Motor neuron (in vitro differentiated cells): ENCODE measurements around the gene CNN2. TPM values are rescaled to one million over a fixed set of nuclear protein-coding genes. Genes with fewer than 3 reads are reported as not detected.

Experiments
- ATAC-seq, 8 experiments: fragments of 200-7000 bp; cut with Tn5 transposase; replicated peaks in 6 of 8; 2 replicates each; pipeline ENCODE4 v1.8.0; 2021; ENCODE audit warnings: mild to moderate bottlenecking in 8 of 8, moderate library complexity in 8 of 8
- H3K27ac ChIP-seq, 2 donors: fragments of 250-450 bp; sonication (Bioruptor Pico); 2 replicates each; pipeline ENCODE4 v1.9.0; 2021; ENCODE audit warnings: antibody characterized with exemption in 2 of 2, mild to moderate bottlenecking in 2 of 2, moderate library complexity in 1 of 2
- H3K4me1 ChIP-seq, 2 donors: fragments of 250-450 bp; sonication (Bioruptor Pico); replicated peaks in 1 of 2; 2 replicates each; pipeline ENCODE4 v1.6.1; 2021; ENCODE audit warnings: antibody characterized with exemption in 2 of 2, mild to moderate bottlenecking in 2 of 2, moderate library complexity in 1 of 2
- H3K4me3 ChIP-seq, 5 donors: fragments of 250-450 bp; sonication (Bioruptor Pico); 2 replicates each; pipeline ENCODE4 v1.9.0; 2021; ENCODE audit warnings: antibody characterized with exemption in 5 of 5, mild to moderate bottlenecking in 5 of 5, moderate library complexity in 4 of 5
- WGBS, 10 experiments: fragments of 450-650 bp; shearing (Covaris generic); methylation state at CpG; one replicate each; pipeline ENCODE4 v1.0.0; 2022; 5-methylcytosine and 5-hydroxymethylcytosine counted together
- in situ Hi-C, 9 experiments: fragments of 400-800 bp; cut with MboI; loops; one replicate each; pipeline ENCODE4 v1.15.0; 2021; ENCODE audit warnings: low sequenced_read_pairs in 9 of 9, low pct_unique_long_range_greater_than_20kb in 2 of 9; ENCODE audit not compliant: unreplicated experiment in 9 of 9
- total RNA-seq, 8 experiments: library from RNA; unstranded; fragments of 300-600 nt; gene quantifications; 2 replicates each; pipeline versions ENCODE4 v1.2.3 to v1.2.4, GENCODE V29; 2022

The CNN2 gene
- total RNA-seq, 8 experiments from 2014 or later: 24.9 to 141 (median 63.0) TPM

DNA sequence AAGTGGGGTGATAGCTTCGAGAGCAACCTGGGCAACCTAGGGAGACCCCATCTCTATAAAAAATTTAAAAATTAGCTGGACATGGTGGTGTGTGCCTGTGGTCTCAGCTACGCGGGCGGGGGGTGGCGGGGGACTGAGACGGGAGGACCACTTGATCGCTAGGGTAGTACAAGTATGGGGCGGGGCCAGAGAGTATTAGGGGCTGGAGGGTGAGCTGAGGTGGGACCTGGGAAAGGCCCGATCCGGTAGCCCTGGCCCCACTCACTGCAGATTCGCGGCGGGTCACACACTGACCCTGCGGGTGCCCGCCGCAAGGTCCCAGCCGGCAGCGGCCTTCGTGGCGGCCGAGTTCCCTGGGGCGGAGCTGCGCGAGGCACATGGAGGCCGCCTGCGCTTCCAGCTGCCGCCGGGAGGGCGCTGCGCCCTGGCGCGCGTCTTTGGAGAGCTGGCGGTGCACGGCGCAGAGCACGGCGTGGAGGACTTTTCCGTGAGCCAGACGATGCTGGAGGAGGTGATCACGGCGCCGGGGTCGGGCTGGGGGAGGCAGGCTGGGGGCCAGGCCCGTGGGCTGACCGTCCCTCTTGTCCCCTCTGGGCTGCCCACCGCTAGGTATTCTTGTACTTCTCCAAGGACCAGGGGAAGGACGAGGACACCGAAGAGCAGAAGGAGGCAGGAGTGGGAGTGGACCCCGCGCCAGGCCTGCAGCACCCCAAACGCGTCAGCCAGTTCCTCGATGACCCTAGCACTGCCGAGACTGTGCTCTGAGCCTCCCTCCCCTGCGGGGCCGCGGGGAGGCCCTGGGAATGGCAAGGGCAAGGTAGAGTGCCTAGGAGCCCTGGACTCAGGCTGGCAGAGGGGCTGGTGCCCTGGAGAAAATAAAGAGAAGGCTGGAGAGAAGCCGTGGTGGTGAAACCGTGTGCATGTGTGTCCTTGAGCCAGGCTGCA is 38.5 kb downstream of the CNN2 start:
- Histone ChIP-seq H3K4me3 (no peak overlapping the region), H3K27ac (no peak overlapping the region), H3K4me1 (peaks cover 12 to 19% of the 10 kb centered on the region in 2 donors)
- peak; percentile 59 to 89 (median 77) for ATAC-seq
- 0 to 64% (median 40%) methylated on average over 1 to 12 of the region's 60 CpGs; no CpG with 5 or more reads in 4 of the 10 experiments for WGBS, 10 experiments
- in situ Hi-C loops: no loop called here

DNA sequence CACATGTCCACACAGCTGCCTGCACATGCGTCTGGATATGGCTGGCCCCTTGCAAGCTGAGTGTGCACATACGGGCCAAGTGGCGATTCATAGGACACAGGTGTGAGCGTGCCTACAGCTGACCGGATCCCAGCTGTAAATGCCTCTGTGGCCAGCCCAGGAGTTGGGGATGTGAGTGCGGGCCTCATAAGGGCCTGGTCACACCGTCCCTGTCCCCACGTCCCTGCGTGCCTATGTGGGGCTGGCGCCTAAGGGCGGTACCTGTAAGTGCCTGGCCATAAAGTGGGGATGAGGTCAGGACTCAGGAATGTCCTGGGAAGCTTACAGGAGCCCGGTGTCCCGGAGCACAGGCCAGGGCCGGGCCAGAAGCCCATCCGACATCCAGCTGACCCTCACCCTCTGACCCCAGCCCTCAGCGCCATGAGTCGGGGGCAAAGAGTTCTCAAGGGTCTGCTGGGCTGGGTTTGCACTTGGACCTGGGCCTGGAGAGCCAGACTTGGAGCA is 39.2 kb downstream of the CNN2 start:
- 18 to 60% methylated on average over 1 to 2 of the region's 17 CpGs; no CpG with 5 or more reads in 8 of the 10 experiments for WGBS, 10 experiments
- peaks cover 12 to 19% of the 10 kb centered on the region in 2 donors for H3K4me1 ChIP-seq
- ATAC-seq: no peak
- in situ Hi-C loops: no loop called here
- H3K27ac ChIP-seq: no peak overlapping the region
- no peak overlapping the region for H3K4me3 ChIP-seq

- H3K4me3 ChIP-seq: no peak overlapping the region
These were observed 39.9 kb downstream of the CNN2 start for GRCh38 chr19:1066251-1066747.

GRCh38 chr19:1066748-1067340 is 40.4 kb downstream of the CNN2 start, which contains the start of gene ARHGAP45:
TSS of gene ARHGAP45 (plus strand) at chr19:1067167. CDS start at chr19:1067406, 239 bp downstream.
- peak in 7 of 8 experiments; percentile 5 to 40 (median 30) for ATAC-seq
- Histone ChIP-seq H3K4me1 (peaks cover 12 to 19% of the 10 kb centered on the region in 2 donors), H3K27ac (no peak within 1 kb of the TSS), H3K4me3 (peak within 1 kb of the TSS in 4 of 5 donors; percentile 7 to 27 (median 16))
- in situ Hi-C loops: no loop called here
- WGBS, 10 experiments: 60% methylated on average over 2 of the region's 61 CpGs; no CpG with 5 or more reads in 9 of the 10 experiments

More at GRCh38 chr19:1066251-1066747, 39.9 kb downstream of the CNN2 start:
- in situ Hi-C loops: no loop called here
- Histone ChIP-seq H3K4me1 (peaks cover 12 to 19% of the 10 kb centered on the region in 2 donors), H3K27ac (no peak overlapping the region)
- no peak for ATAC-seq
- 74 to 100% (median 90%) methylated on average over 1 to 3 of the region's 17 CpGs; no CpG with 5 or more reads in 6 of the 10 experiments for WGBS, 10 experiments

DNA sequence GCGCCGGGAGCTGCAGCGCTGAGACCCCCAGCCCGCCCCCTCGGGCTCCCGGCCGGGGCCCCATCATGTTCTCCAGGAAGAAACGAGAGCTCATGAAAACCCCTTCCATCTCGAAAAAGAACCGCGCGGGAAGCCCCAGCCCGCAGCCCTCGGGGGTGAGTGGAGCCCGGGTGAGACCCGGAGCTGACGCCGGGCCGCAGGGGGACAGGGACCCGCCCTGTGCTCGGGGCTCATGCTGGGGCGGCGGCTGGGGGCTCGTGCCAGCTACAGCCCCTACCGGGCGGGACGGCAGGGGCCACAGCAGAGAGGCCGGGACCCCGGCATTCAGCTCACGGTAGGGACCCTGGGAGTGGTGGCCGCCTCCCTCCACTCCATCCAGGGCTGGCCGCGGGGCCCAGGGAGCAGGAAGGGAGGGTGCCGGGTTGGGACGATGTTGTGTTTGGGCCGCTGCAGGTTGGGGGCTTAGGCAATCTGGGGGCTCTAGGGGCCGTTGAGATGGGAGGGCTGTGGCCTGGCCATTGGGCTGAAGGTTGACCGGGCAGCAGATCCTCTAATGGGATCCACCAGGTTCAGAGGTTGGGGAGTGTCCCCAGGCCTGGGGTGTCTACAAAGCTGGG is 41.0 kb downstream of the CNN2 start:
- Histone ChIP-seq H3K4me3 (peak overlapping the region in 4 of 5 donors; percentile 7 to 27 (median 16)), H3K4me1 (peaks cover 12 to 19% of the 10 kb centered on the region in 2 donors), H3K27ac (no peak overlapping the region)
- WGBS, 10 experiments: 0% methylated on average over 1 of the region's 38 CpGs; no CpG with 5 or more reads in 9 of the 10 experiments
- in situ Hi-C loops: no loop called here
- peak in 6 of 8 experiments; percentile 2 to 16 (median 9) for ATAC-seq

DNA sequence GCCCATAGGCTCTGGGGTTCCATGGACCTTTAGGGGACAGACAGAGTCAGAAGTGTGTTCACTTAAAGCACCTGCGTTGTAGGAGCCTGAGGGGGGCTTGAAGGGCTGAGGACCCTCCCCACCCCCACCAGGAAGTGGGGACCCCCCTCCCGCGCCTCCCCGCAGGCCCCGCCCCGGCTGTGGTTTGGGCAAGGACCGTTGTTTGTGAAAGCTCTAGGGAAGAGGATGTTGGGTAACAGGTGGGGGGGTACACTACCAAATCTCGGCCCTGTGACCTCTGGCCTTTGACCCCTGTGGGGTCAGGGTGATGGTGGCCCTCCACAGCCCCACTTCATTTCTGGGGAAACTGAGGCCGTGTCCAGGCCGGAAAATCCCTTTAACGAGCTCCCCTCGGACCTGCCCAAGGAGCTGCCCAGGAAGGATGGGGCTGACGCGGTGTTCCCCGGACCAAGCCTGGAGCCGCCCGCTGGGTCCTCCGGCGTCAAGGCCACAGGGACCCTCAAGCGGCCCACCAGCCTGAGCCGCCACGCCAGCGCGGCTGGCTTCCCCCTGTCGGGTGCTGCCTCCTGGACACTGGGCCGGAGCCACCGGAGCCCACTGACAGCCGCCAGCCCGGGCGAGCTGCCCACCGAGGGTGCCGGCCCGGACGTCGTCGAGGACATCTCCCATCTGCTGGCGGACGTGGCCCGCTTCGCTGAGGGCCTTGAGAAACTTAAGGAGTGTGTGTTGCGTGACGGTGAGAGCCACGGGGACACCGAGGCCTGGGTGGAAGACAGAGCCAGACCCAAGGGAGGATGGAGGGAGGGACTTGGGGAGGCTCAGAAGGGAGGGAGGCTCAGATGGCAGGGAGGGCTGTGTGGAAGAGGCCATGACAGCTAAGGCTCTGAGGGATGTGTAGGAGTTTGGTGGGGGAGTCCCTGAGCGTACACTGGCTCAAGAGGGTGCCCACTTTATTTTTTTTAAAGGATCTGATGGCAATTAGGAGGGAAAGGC is 41.9 kb downstream of the CNN2 start:
- Histone ChIP-seq H3K4me3 (no peak overlapping the region), H3K4me1 (peaks cover 12 to 19% of the 10 kb centered on the region in 2 donors), H3K27ac (no peak overlapping the region)
- 67 to 89% (median 83%) methylated on average over 3 to 20 of the region's 45 CpGs; no CpG with 5 or more reads in 7 of the 10 experiments for WGBS, 10 experiments
- ATAC-seq: no peak
- in situ Hi-C loops: no loop called here

GRCh38 chr19:1069009-1069779 is 42.8 kb downstream of the CNN2 start:
- no peak overlapping the region for H3K27ac ChIP-seq
- in situ Hi-C loops: no loop called here

DNA sequence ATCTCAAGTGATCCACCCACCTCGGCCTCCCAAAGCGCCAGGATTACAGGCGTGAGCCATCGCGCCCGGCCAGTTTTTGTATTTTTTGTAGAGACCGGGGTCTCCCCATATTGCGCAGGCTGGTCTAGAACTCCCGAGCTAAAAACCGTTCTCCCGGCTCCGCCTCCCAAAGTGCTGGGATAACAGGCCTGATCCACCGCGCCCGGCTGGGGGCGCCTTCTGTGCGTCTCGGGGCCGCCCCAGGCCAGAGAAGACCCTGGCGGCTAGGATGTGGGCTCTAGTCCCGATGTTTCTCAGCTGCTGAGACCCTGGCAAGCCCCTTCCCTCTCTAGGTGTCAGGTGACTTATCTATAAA is 44.1 kb downstream of the CNN2 start:
- Histone ChIP-seq H3K27ac (no peak overlapping the region), H3K4me1 (peaks cover 6 to 11% of the 10 kb centered on the region in 2 donors), H3K4me3 (peak overlapping the region in 2 of 5 donors; percentile 27 to 34)
- in situ Hi-C loops: no loop called here
- ATAC-seq: peak in 2 of 8 experiments; percentile 2 to 18
- 7 to 47% (median 11%) methylated on average over 3 to 8 of the region's 21 CpGs; no CpG with 5 or more reads in 3 of the 10 experiments for WGBS, 10 experiments

More at GRCh38 chr19:1069009-1069779, 42.8 kb downstream of the CNN2 start:
- Histone ChIP-seq H3K4me1 (peaks cover 12 to 19% of the 10 kb centered on the region in 2 donors), H3K4me3 (no peak overlapping the region)
- no peak for ATAC-seq
- WGBS, 10 experiments: 65 to 100% (median 82%) methylated on average over 1 to 8 of the region's 25 CpGs; no CpG with 5 or more reads in 2 of the 10 experiments

DNA sequence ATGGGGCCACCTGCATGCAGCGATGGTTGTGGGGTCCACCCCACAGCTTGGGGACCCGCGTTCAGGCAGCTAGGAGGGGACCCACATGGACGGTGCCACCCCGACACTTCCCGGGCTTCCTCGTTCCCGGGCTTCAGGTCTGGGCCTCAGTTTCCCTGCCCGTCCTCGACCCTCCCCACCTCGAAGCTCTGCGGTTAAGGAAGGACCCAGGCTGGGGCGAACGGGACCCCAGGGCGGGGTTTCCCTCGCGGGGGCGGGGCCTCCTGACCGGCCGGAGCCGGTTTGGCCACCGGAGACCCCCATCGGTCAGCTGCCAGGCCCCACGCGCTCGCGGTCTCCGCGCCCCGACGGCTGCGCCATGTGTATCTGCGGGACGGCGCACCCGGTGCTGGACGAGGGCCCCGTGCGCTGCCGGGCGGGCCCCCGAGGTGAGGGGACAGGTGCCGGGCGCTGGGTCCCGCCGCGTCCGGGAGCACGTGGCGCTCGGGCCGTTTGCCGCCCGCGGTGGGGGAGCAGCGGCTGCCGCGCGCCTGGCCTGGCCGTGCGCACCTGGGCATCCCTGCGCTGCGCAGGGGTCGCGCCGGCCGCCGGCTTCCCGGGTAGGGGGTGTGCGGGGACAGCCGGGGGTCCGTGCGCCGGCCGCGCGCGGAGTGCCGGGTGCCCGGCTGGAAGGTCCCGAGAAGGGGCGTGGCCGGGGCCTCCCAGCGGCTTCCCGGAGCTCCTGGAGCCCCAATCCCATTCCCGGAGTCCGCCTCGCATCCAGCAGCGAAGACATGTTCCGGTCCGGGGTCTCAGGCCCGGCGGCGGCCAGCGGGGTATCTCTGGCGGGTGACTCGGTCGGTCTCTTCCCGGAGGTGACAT is 44.8 kb downstream of the CNN2 start:
- Histone ChIP-seq H3K27ac (no peak overlapping the region), H3K4me3 (peak overlapping the region; percentile 4 to 34 (median 17)), H3K4me1 (peaks cover 6 to 11% of the 10 kb centered on the region in 2 donors)
- in situ Hi-C loops: no loop called here
- 0 to 18% (median 5%) methylated on average over 3 to 17 of the region's 99 CpGs; no CpG with 5 or more reads in 5 of the 10 experiments for WGBS, 10 experiments
- ATAC-seq: peak in 6 of 8 experiments; percentile 23 to 52 (median 35)

- Histone ChIP-seq H3K4me1 (peaks cover under 1% of the 10 kb centered on the region in 2 donors), H3K4me3 (no peak overlapping the region), H3K27ac (no peak overlapping the region)
- ATAC-seq: no peak
- in situ Hi-C loops: no loop called here
- WGBS, 10 experiments: 87 to 100% (median 98%) methylated on average over 2 to 10 of the region's 11 CpGs; no CpG with 5 or more reads in 2 of the 10 experiments
These were observed 46.1 kb downstream of the CNN2 start for GRCh38 chr19:1072371-1073015.
